Calu3 (cell line): Measurements from ENCODE around the gene SGK1. TPM values are rescaled to one million over a fixed set of nuclear protein-coding genes. Genes with fewer than 3 reads are reported as not detected.
"Not testable (repeated sequence)": the region's sequence is repeated elsewhere in the genome, so short reads cannot be mapped to it uniquely, and the experiment has no call there.

Experiments used
- BruUV-seq: library from RNA; stranded (reverse); fragments of 400-500 nt; replicated peaks from 2 replicates; lab custom pipeline; 2021; lab: Mats Ljungman, UMichigan
- CTCF ChIA-PET: fragments of 300-600 bp; sonication (Branson Sonifier 250); formaldehyde crosslinking; loops from one replicate; lab custom pipeline; 2022; ENCODE audit warnings: antibody characterized with exemption; lab: Charles Lee
- DNase-seq: peaks from one replicate; pipeline ENCODE4 v3.0.0; 2022
- H3K27ac Mint-ChIP-seq: one replicate; pipeline ENCODE4 v1.8.0; 2022; ENCODE audit warnings: mixed read lengths; ENCODE audit not compliant: unreplicated experiment
- H3K27me3 Mint-ChIP-seq: one replicate; pipeline ENCODE4 v1.8.0; 2022; ENCODE audit warnings: mixed read lengths; ENCODE audit not compliant: unreplicated experiment
- H3K36me3 Mint-ChIP-seq: one replicate; pipeline ENCODE4 v1.8.0; 2022; ENCODE audit warnings: mild to moderate bottlenecking, moderate library complexity, mixed read lengths; ENCODE audit not compliant: insufficient read depth, unreplicated experiment
- H3K4me1 Mint-ChIP-seq: one replicate; pipeline ENCODE4 v1.8.0; 2022; ENCODE audit warnings: mild to moderate bottlenecking, low read depth, mixed read lengths; ENCODE audit not compliant: unreplicated experiment
- H3K4me3 Mint-ChIP-seq: one replicate; pipeline ENCODE4 v1.8.0; 2022; ENCODE audit warnings: mild to moderate bottlenecking, low read depth, moderate library complexity, mixed read lengths; ENCODE audit not compliant: unreplicated experiment
- H3K9me3 Mint-ChIP-seq: one replicate; pipeline ENCODE4 v1.8.0; 2022; ENCODE audit warnings: low read depth, mixed read lengths; ENCODE audit not compliant: unreplicated experiment
- intact Hi-C: fragments of 100-400 bp; cut with micrococcal nuclease; formaldehyde crosslinking; loops from one replicate; pipeline ENCODE4 v1.10.0; 2022; ENCODE audit not compliant: unreplicated experiment
- total RNA-seq: library from RNA; stranded (reverse); gene quantifications from 2 replicates; pipeline ENCODE4 v1.2.3, GENCODE V29; 2022
- TF ChIP-seq, protein P1 (sequence below): fragments of 200-600 bp; IDR thresholded peaks from one replicate; pipeline ENCODE4 v1.8.0; 2022; ENCODE audit warnings: antibody characterized with exemption; ENCODE audit not compliant: unreplicated experiment

The SGK1 gene
- total RNA-seq, 1 experiment from 2014 or later = 21.8 TPM

DNA sequence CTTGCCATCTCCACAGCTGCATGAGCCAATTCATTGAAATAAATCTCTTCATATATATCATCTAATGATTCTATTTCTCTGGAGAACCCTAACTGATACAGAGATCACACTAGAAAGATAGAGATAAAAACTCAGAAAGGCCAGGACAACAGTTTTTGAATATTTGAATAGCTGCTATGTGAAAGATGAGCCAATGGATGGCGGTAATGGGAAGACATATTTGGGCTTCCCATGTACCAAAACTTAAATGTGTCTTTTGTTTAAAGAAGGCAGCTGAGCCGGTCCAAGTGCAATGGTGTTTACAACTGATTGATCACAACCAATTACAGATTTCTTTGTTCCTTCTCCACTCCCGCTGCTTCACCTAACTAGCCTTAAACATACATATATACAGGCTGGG is 35.1 kb downstream of the SGK1 start:
- CTCF ChIA-PET = no interaction called here
- H3K27ac Mint-ChIP-seq = no peak overlapping the region
- no peak overlapping the region for H3K4me3 Mint-ChIP-seq
- intact Hi-C loops = no loop called here
- H3K27me3 Mint-ChIP-seq = no peaks in the 10 kb centered on the region
- peaks cover 1% of the 10 kb centered on the region for H3K4me1 Mint-ChIP-seq
- no peaks in the 10 kb centered on the region for H3K36me3 Mint-ChIP-seq
- no TSS peak for BruUV-seq
- DNase-seq = no peak
- TF ChIP-seq, protein P1, sequence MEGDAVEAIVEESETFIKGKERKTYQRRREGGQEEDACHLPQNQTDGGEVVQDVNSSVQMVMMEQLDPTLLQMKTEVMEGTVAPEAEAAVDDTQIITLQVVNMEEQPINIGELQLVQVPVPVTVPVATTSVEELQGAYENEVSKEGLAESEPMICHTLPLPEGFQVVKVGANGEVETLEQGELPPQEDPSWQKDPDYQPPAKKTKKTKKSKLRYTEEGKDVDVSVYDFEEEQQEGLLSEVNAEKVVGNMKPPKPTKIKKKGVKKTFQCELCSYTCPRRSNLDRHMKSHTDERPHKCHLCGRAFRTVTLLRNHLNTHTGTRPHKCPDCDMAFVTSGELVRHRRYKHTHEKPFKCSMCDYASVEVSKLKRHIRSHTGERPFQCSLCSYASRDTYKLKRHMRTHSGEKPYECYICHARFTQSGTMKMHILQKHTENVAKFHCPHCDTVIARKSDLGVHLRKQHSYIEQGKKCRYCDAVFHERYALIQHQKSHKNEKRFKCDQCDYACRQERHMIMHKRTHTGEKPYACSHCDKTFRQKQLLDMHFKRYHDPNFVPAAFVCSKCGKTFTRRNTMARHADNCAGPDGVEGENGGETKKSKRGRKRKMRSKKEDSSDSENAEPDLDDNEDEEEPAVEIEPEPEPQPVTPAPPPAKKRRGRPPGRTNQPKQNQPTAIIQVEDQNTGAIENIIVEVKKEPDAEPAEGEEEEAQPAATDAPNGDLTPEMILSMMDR = no peak
- no peaks in the 10 kb centered on the region for H3K9me3 Mint-ChIP-seq

DNA sequence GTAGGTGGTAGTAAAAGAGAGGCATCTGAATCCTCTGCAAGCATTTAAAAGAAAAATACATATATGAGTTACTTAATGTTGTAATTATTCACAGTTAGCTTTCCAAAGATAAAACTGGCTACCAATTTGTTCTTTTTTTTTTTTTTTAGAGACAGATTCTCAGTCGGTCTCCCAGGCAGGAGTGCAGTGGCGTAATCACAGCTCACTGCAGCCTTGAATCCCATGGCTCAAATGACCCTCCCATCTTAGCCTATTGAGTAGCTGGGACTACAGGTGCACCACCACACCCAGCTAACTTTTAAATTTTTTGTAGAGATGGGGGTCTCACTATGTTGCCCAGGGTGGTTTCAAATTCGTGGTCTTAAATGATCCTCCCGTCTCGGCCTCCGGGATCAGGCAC is 36.5 kb downstream of the SGK1 start:
- Mint-ChIP-seq H3K4me3 (no peak overlapping the region), H3K9me3 (no peaks in the 10 kb centered on the region), H3K27ac (no peak overlapping the region), H3K4me1 (no peaks in the 10 kb centered on the region), H3K27me3 (no peaks in the 10 kb centered on the region), H3K36me3 (no peaks in the 10 kb centered on the region)
- TF ChIP-seq, protein P1 = no peak
- DNase-seq = no peak
- intact Hi-C loops = no loop called here
- CTCF ChIA-PET = no interaction called here
- BruUV-seq = no TSS peak

DNA sequence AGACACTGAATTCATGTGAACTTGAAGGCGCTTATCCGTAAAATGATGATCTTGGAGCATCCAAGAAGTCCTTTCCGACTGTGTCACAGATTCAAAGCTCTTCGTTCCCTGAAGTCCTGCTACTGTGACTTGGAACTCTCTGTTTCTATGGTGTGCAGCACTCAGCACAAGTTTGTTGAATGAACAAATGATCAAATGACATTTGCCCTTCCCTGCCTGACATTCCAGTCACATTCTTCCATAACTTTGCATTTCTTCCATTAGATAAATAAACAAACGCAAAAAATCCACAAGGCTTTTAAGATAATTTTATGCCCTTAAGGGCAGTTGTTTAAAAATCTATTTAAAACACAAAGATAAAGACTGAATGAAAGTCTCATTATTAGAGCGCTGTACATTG is 39.9 kb downstream of the SGK1 start:
- Mint-ChIP-seq H3K9me3 (no peaks in the 10 kb centered on the region), H3K27me3 (no peaks in the 10 kb centered on the region), H3K27ac (no peak overlapping the region), H3K4me3 (no peak overlapping the region), H3K4me1 (no peaks in the 10 kb centered on the region), H3K36me3 (no peaks in the 10 kb centered on the region)
- TF ChIP-seq, protein P1 = no peak
- intact Hi-C loops = no loop called here
- no TSS peak for BruUV-seq
- no peak for DNase-seq
- CTCF ChIA-PET = no interaction called here

DNA sequence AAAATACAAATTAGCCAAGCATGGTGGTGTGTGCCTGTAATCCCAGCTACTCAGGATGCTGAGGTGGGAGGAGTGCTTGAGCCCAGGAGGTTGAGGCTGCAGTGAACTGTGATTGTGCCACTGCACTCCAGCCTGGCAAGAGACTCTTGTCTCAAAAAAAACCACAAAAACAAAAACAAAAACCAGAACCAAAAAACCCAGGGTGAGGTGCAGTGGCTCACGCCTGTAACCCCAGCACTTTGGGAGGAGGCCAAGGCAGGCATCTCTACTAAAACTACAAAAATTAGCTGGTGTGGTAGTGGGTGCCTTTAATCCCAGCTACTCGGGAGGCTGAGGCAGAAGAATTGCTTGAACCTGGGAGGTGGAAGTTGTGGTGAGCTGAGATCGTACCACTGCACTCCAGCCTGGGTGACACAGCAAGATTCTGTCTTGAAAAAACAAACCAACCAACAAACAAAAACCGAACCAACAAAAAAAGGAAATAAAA is 41.0 kb downstream of the SGK1 start:
- H3K27ac Mint-ChIP-seq, H3K9me3 Mint-ChIP-seq, H3K4me3 Mint-ChIP-seq, BruUV-seq, intact Hi-C loops, H3K36me3 Mint-ChIP-seq, CTCF ChIA-PET, H3K27me3 Mint-ChIP-seq, H3K4me1 Mint-ChIP-seq, DNase-seq: not testable (repeated sequence)

DNA sequence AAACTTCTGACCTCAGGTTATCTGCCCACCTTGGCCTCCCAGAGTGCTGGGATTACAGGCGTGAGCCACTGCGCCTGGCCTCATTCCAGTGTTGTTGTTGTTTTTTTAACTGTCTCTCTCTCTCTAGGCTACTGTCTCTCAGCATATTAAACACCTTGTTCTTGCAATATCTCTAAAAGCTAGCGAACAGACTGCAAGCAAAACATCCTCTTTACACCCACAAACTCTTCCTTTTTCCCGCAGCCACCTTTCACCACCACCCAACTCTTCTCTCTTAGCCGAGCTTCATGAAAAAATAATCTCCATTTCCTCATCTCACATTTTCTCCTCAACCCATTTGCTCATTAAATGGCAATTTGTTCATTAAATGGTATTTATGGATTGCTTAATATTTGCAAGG is 45.5 kb downstream of the SGK1 start:
- no peaks in the 10 kb centered on the region for H3K4me1 Mint-ChIP-seq
- CTCF ChIA-PET = no interaction called here
- intact Hi-C loops = no loop called here
- no peaks in the 10 kb centered on the region for H3K27me3 Mint-ChIP-seq
- TF ChIP-seq, protein P1 = no peak
- no TSS peak for BruUV-seq
- no peak overlapping the region for H3K4me3 Mint-ChIP-seq
- DNase-seq = no peak
- no peaks in the 10 kb centered on the region for H3K9me3 Mint-ChIP-seq
- H3K36me3 Mint-ChIP-seq = no peaks in the 10 kb centered on the region
- no peak overlapping the region for H3K27ac Mint-ChIP-seq
